OCI-LY7 (cell line): ENCODE data around the gene MARVELD2. TPM values are rescaled to one million over a fixed set of nuclear protein-coding genes. Genes with fewer than 3 reads are reported as not detected.
A peak's percentile ranks its signal among the peaks of the same experiment; 100 is the strongest.
"Not testable (repeated sequence)": the region's sequence is repeated elsewhere in the genome, so short reads cannot be mapped to it uniquely, and the experiment has no call there.

Experiments
- BruUV-seq: library from RNA; stranded (reverse); fragments of 400-500 nt; replicated peaks from 2 replicates; lab custom pipeline; 2021; lab: Mats Ljungman, UMichigan
- CTCF ChIA-PET: fragments of 300-600 bp; sonication (Branson Sonifier 250); formaldehyde crosslinking; loops from one replicate; lab custom pipeline; 2022; ENCODE audit warnings: antibody characterized with exemption; ENCODE audit not compliant: unreplicated experiment; lab: Charles Lee
- POLR2A ChIA-PET: fragments of 300-600 bp; sonication (Branson Sonifier 250); formaldehyde crosslinking; loops from one replicate; lab custom pipeline; 2022; ENCODE audit warnings: antibody characterized with exemption; lab: Charles Lee
- DNase-seq: peaks from one replicate; pipeline ENCODE4 v3.0.0-alpha.2; 2015; ENCODE audit warnings: low spot score
- H2AFZ ChIP-seq: fragments of 200-600 bp; sonication (generic), shearing (Covaris generic); 2 replicates; pipeline ENCODE4 v1.6.1; 2014; ENCODE audit warnings: mild to moderate bottlenecking, antibody characterized with exemption, low read length, moderate library complexity
- H3K27ac ChIP-seq: fragments of 200-600 bp; sonication (generic); 2 replicates; pipeline ENCODE4 v1.5.1; 2014; ENCODE audit warnings: mixed run types, low read depth, mild to moderate bottlenecking, moderate library complexity, low read length, inconsistent platforms; ENCODE audit not compliant: poor library complexity, severe bottlenecking
- H3K36me3 ChIP-seq: fragments of 200-600 bp; sonication (generic); 2 replicates; pipeline ENCODE4 v1.6.1; 2014; ENCODE audit warnings: mild to moderate bottlenecking, antibody characterized with exemption, low read length, moderate library complexity, mixed read lengths; ENCODE audit not compliant: insufficient read depth
- H3K4me1 ChIP-seq: fragments of 200-600 bp; sonication (generic); 2 replicates; pipeline ENCODE4 v1.5.1; 2014; ENCODE audit warnings: mild to moderate bottlenecking, low read length; ENCODE audit not compliant: insufficient read depth, poor library complexity, severe bottlenecking
- H3K4me2 ChIP-seq: fragments of 200-600 bp; sonication (generic); 2 replicates; pipeline ENCODE4 v1.6.1; 2014; ENCODE audit warnings: mild to moderate bottlenecking, low read length
- H3K4me3 ChIP-seq: fragments of 200-600 bp; sonication (generic); 2 replicates; pipeline ENCODE4 v1.5.1; 2014; ENCODE audit warnings: mild to moderate bottlenecking, low read depth, low read length; ENCODE audit not compliant: poor library complexity, severe bottlenecking
- H3K79me2 ChIP-seq: fragments of 200-600 bp; sonication (generic); 2 replicates; pipeline ENCODE4 v1.6.1; 2016; ENCODE audit warnings: low read depth, mild to moderate bottlenecking, low read length, moderate library complexity, mixed read lengths; ENCODE audit not compliant: insufficient read depth
- H3K9me2 ChIP-seq: fragments of 200-600 bp; sonication (generic); 2 replicates; pipeline ENCODE4 v1.6.1; 2016; ENCODE audit warnings: mild to moderate bottlenecking, low read length, mixed read lengths; ENCODE audit not compliant: insufficient read depth
- H3K9me3 ChIP-seq: fragments of 200-600 bp; sonication (generic); 2 replicates; pipeline ENCODE4 v1.6.1; 2014; ENCODE audit warnings: mild to moderate bottlenecking, mixed run types, low read length, mixed read lengths
- H4K20me1 ChIP-seq: fragments of 200-600 bp; sonication (generic); 2 replicates; pipeline ENCODE4 v1.6.1; 2014; ENCODE audit warnings: mild to moderate bottlenecking, antibody characterized with exemption, low read length, moderate library complexity, mixed read lengths; ENCODE audit not compliant: insufficient read depth
- EZH2phosphoT487 ChIP-seq: fragments of 200-600 bp; sonication (generic); IDR thresholded peaks from 2 replicates; pipeline ENCODE4 v1.6.1; 2018; ENCODE audit warnings: low read depth, borderline replicate concordance, mild to moderate bottlenecking, mixed run types, antibody characterized with exemption, low read length, moderate library complexity, mixed read lengths
- intact Hi-C: fragments of 100-400 bp; cut with micrococcal nuclease; formaldehyde crosslinking; loops from one replicate; pipeline ENCODE4 v1.10.0; 2022; ENCODE audit not compliant: unreplicated experiment
- total RNA-seq, 2 experiments: library from RNA; depleted of rRNA in 1 of 2; stranded (reverse); fragments of >200 nt in 1 of 2; shearing (Covaris generic) in 1 of 2; gene quantifications; 2 replicates each; pipeline ENCODE4 v1.2.3, GENCODE V29; 2014 to 2022
- TF ChIP-seq, protein P1 (sequence below): fragments of 200-600 bp; sonication (generic); conservative IDR thresholded peaks from 2 replicates; pipeline ENCODE4 v1.5.1; 2014; ENCODE audit warnings: mild to moderate bottlenecking, antibody characterized with exemption, low read length, moderate library complexity, mixed read lengths

MARVELD2 gene
- total RNA-seq, 2 experiments from 2014 or later, result 0.57 to 1.2 TPM

- TF ChIP-seq, protein P1, sequence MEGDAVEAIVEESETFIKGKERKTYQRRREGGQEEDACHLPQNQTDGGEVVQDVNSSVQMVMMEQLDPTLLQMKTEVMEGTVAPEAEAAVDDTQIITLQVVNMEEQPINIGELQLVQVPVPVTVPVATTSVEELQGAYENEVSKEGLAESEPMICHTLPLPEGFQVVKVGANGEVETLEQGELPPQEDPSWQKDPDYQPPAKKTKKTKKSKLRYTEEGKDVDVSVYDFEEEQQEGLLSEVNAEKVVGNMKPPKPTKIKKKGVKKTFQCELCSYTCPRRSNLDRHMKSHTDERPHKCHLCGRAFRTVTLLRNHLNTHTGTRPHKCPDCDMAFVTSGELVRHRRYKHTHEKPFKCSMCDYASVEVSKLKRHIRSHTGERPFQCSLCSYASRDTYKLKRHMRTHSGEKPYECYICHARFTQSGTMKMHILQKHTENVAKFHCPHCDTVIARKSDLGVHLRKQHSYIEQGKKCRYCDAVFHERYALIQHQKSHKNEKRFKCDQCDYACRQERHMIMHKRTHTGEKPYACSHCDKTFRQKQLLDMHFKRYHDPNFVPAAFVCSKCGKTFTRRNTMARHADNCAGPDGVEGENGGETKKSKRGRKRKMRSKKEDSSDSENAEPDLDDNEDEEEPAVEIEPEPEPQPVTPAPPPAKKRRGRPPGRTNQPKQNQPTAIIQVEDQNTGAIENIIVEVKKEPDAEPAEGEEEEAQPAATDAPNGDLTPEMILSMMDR, result no peak
- no peak for TF ChIP-seq EZH2phosphoT487
- no peaks in the 10 kb centered on the region for H4K20me1 ChIP-seq
- H3K27ac ChIP-seq, result peak overlapping the region; percentile 22
- peak overlapping the region; percentile 45; the same call in 1 of the 2 replicates for H2AFZ ChIP-seq
- no peaks in the 10 kb centered on the region for H3K9me2 ChIP-seq
- peak; percentile 33 for DNase-seq
- BruUV-seq, result no TSS peak
- peaks cover 14% of the 10 kb centered on the region for H3K4me1 ChIP-seq
- H3K36me3 ChIP-seq, result no peaks in the 10 kb centered on the region
- H3K4me3 ChIP-seq, result no peak overlapping the region
- no peaks in the 10 kb centered on the region for H3K79me2 ChIP-seq
- POLR2A ChIA-PET, result interaction anchor here (0.5 kb wide), 1 partner anchor 95 kb away, joined by 3 read pairs; no protein-coding TSS in a partner anchor
- H3K9me3 ChIP-seq, result no peaks in the 10 kb centered on the region
- CTCF ChIA-PET, result no interaction called here
- intact Hi-C loops, result no loop called here
- H3K4me2 ChIP-seq, result peak overlapping the region; percentile 21
These were observed 53.7 kb downstream of the MARVELD2 start for GRCh38 chr5:69468631-69469030.

DNA sequence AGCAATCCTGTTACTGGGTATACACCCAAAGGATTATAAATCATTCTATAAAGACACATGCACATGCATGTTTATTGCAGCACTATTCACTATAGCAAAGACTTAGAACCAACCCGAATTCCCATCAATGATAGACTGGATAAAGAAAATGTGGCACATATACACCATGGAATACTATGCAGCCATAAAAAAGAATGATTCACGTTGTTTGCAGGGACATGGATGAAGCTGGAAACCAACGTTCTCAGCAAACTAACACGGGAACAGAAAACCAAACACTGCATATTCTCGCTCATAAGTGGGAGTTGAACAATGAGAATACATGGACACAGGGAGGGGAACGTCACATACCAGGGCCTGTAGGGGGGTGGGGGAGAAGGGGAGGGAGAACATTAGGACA is 56.6 kb downstream of the MARVELD2 start:
- H3K4me2 ChIP-seq, H3K27ac ChIP-seq, H3K9me2 ChIP-seq, CTCF ChIA-PET, H2AFZ ChIP-seq, intact Hi-C loops, DNase-seq, H4K20me1 ChIP-seq, H3K79me2 ChIP-seq, H3K36me3 ChIP-seq, H3K9me3 ChIP-seq, POLR2A ChIA-PET, H3K4me3 ChIP-seq, BruUV-seq: not testable (repeated sequence)
- peaks cover 14% of the 10 kb centered on the region for H3K4me1 ChIP-seq

DNA sequence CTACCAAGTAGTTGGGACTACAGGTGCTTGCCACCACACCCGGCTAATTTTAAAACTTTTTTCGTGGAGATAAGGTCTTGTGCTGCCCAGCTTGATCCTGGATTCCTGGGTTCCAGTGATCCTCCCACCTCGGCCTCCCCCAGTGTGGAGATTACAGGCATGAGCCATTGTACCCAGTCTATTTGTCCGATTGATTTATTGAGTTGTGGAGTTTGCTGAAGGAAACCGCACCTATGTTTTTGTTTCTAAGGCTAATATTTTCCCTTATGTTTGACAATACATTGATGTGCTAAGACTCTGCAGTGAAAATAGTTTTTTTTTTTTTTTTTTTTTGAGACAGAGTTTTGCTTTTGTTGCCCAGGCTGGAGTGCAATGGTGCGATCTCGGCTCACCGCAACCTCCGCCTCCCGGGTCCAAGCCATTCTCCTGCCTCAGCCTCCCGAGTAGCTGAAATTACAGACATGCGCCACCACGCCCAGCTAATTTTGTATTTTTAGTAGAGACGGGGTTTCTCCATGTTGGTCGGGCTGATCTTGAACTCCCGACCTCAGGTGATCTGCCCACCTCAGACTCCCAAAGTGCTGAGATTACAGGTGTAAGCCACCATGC is 57.7 kb downstream of the MARVELD2 start:
- H3K27ac ChIP-seq, BruUV-seq, intact Hi-C loops, H3K79me2 ChIP-seq, DNase-seq, H3K4me3 ChIP-seq, H3K9me3 ChIP-seq, H3K9me2 ChIP-seq, H4K20me1 ChIP-seq, POLR2A ChIA-PET, H3K4me2 ChIP-seq, H3K36me3 ChIP-seq, H2AFZ ChIP-seq, CTCF ChIA-PET: not testable (repeated sequence)
- peaks cover 14% of the 10 kb centered on the region for H3K4me1 ChIP-seq
